ENCODE measurements around the gene MARCHF10. TPM values are rescaled to one million over a fixed set of nuclear protein-coding genes. Genes with fewer than 3 reads are reported as not detected.

Gene MARCHF10
- total RNA-seq, 1 experiment from 2014 or later: not detected

DNA sequence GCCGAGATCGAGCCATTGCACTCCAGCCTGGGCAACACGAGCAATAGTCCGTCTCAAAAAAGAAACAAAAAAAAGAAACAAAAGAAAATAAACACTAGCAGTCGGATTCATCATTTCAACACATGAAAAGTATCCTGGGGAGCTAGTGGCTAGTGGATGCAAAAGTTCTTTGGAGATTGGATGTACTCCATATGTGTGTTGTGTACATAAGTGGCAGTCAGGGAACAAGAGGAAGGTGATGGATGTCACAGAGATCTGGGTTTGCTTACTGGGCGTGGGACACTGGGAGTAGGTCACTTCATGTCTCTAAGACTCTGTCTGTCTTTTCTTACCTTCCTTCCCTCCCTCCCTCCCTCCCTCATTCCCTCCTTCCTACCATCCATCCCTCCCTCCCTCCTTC, 145.3 kb downstream of the MARCHF10 start (continued):
- TF ChIP-seq, protein P1, sequence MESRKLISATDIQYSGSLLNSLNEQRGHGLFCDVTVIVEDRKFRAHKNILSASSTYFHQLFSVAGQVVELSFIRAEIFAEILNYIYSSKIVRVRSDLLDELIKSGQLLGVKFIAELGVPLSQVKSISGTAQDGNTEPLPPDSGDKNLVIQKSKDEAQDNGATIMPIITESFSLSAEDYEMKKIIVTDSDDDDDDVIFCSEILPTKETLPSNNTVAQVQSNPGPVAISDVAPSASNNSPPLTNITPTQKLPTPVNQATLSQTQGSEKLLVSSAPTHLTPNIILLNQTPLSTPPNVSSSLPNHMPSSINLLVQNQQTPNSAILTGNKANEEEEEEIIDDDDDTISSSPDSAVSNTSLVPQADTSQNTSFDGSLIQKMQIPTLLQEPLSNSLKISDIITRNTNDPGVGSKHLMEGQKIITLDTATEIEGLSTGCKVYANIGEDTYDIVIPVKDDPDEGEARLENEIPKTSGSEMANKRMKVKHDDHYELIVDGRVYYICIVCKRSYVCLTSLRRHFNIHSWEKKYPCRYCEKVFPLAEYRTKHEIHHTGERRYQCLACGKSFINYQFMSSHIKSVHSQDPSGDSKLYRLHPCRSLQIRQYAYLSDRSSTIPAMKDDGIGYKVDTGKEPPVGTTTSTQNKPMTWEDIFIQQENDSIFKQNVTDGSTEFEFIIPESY (IDR thresholded peaks at IDR 0.05; ENCODE audit: extremely low read depth, insufficient replicate concordance, low read length): no peak
- TF ChIP-seq EZH2 (IDR thresholded peaks at IDR 0.05) (no peak), EZH2phosphoT487 (IDR thresholded peaks at IDR 0.05; ENCODE audit: borderline replicate concordance) (no peak), CBX3 (IDR thresholded peaks at IDR 0.05; ENCODE audit: low read depth) (no peak), RAD21 (IDR thresholded peaks at IDR 0.05; ENCODE audit: low read depth) (no peak), SP1 (IDR thresholded peaks at IDR 0.05; ENCODE audit: low read depth) (no peak)

DNA sequence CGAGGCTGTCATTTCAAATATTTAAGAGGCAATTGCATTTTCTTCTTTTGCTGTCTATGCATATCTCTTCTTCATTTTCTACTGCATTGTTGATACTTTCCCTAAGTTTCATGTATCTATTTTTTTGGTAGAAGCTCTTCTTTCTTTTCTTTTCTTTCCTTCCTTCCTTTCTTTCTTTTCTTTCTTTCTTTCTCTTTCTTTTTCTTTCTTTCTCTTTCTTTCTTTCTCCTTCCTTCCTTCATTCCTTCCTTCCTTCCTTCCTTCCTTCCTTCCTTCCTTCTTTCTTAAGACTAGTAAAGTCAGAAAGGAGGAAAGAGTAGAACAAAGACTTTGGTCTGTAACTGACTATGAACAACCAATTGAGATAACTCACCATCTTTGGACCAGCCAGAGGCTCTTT, 146.8 kb downstream of the MARCHF10 start:
- no peaks in the 10 kb centered on the region for H4K20me1 ChIP-seq (ENCODE audit: insufficient read depth)
- no peak for TF ChIP-seq ELF1 (IDR thresholded peaks at IDR 0.05; ENCODE audit: borderline replicate concordance, low read depth)
- no peak for TF ChIP-seq CEBPB (IDR thresholded peaks at IDR 0.05; ENCODE audit: low read depth)
- TF ChIP-seq, protein P2, sequence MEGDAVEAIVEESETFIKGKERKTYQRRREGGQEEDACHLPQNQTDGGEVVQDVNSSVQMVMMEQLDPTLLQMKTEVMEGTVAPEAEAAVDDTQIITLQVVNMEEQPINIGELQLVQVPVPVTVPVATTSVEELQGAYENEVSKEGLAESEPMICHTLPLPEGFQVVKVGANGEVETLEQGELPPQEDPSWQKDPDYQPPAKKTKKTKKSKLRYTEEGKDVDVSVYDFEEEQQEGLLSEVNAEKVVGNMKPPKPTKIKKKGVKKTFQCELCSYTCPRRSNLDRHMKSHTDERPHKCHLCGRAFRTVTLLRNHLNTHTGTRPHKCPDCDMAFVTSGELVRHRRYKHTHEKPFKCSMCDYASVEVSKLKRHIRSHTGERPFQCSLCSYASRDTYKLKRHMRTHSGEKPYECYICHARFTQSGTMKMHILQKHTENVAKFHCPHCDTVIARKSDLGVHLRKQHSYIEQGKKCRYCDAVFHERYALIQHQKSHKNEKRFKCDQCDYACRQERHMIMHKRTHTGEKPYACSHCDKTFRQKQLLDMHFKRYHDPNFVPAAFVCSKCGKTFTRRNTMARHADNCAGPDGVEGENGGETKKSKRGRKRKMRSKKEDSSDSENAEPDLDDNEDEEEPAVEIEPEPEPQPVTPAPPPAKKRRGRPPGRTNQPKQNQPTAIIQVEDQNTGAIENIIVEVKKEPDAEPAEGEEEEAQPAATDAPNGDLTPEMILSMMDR (IDR thresholded peaks at IDR 0.05 in 2 of 3, conservative IDR thresholded peaks at IDR 0.05 in 1 of 3; ENCODE audit: borderline replicate concordance in 1 of 3, insufficient read depth in 1 of 3, low read depth in 2 of 3, low read length in 2 of 3): no peak
- TF ChIP-seq POLR2A (IDR thresholded peaks at IDR 0.05; ENCODE audit: borderline replicate concordance, extremely low read depth, insufficient read depth, insufficient read length): no peak
- TF ChIP-seq, protein P3, sequence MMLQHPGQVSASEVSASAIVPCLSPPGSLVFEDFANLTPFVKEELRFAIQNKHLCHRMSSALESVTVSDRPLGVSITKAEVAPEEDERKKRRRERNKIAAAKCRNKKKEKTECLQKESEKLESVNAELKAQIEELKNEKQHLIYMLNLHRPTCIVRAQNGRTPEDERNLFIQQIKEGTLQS (IDR thresholded peaks at IDR 0.05): no peak
- TF ChIP-seq ZNF274 (IDR thresholded peaks at IDR 0.05; ENCODE audit: low read depth, low read length): no peak
- TF ChIP-seq, protein P4, sequence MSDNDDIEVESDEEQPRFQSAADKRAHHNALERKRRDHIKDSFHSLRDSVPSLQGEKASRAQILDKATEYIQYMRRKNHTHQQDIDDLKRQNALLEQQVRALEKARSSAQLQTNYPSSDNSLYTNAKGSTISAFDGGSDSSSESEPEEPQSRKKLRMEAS (IDR thresholded peaks at IDR 0.05): no peak
- TF ChIP-seq RAD21 (IDR thresholded peaks at IDR 0.05; ENCODE audit: low read depth): no peak
- TF ChIP-seq, protein P5, sequence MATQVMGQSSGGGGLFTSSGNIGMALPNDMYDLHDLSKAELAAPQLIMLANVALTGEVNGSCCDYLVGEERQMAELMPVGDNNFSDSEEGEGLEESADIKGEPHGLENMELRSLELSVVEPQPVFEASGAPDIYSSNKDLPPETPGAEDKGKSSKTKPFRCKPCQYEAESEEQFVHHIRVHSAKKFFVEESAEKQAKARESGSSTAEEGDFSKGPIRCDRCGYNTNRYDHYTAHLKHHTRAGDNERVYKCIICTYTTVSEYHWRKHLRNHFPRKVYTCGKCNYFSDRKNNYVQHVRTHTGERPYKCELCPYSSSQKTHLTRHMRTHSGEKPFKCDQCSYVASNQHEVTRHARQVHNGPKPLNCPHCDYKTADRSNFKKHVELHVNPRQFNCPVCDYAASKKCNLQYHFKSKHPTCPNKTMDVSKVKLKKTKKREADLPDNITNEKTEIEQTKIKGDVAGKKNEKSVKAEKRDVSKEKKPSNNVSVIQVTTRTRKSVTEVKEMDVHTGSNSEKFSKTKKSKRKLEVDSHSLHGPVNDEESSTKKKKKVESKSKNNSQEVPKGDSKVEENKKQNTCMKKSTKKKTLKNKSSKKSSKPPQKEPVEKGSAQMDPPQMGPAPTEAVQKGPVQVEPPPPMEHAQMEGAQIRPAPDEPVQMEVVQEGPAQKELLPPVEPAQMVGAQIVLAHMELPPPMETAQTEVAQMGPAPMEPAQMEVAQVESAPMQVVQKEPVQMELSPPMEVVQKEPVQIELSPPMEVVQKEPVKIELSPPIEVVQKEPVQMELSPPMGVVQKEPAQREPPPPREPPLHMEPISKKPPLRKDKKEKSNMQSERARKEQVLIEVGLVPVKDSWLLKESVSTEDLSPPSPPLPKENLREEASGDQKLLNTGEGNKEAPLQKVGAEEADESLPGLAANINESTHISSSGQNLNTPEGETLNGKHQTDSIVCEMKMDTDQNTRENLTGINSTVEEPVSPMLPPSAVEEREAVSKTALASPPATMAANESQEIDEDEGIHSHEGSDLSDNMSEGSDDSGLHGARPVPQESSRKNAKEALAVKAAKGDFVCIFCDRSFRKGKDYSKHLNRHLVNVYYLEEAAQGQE (IDR thresholded peaks at IDR 0.05; ENCODE audit: low read depth): no peak
- TF ChIP-seq SIN3A (IDR thresholded peaks at IDR 0.05; ENCODE audit: low read depth): no peak
- TF ChIP-seq SRF (IDR thresholded peaks at IDR 0.05; ENCODE audit: low read depth): no peak
- TF ChIP-seq, protein P1 (IDR thresholded peaks at IDR 0.05; ENCODE audit: extremely low read depth, insufficient replicate concordance, low read length): no peak
- no peak for TF ChIP-seq CBX3 (IDR thresholded peaks at IDR 0.05; ENCODE audit: low read depth)

More for the DNA sequence above, 146.8 kb downstream of the MARCHF10 start:
- Histone ChIP-seq H3K27me3 (ENCODE audit: insufficient read depth, low read length) (no peaks in the 10 kb centered on the region), H3K9me2 (ENCODE audit: insufficient read depth) (no peaks in the 10 kb centered on the region), H3K4me1 (ENCODE audit: control insufficient read depth in 1 of 2, insufficient read depth in 2 of 2, low read length in 2 of 2) (no peaks in the 10 kb centered on the region), H3K27ac (ENCODE audit: low read depth, low read length) (no peak overlapping the region), H3K4me3 (replicated peaks in 1 of 2; ENCODE audit: low read depth in 1 of 2, low read length in 2 of 2) (no peak overlapping the region), H3K9ac (ENCODE audit: low read length) (no peak overlapping the region), H3K4me2 (ENCODE audit: low read length) (no peak overlapping the region), H3K36me3 (ENCODE audit: control insufficient read depth in 1 of 2, insufficient read depth in 2 of 2, low read length in 2 of 2) (no peaks in the 10 kb centered on the region), H3K9me3 (ENCODE audit: control insufficient read depth in 1 of 2, insufficient read depth in 1 of 2, low read depth in 1 of 2, low read length in 2 of 2) (peaks cover 10 to 12% of the 10 kb centered on the region in 2 experiments; a peak in 3 of 4 replicates), H3K79me2 (ENCODE audit: insufficient read depth, low read length) (no peaks in the 10 kb centered on the region), H2AFZ (ENCODE audit: low read depth, low read length, poor library complexity, severe bottlenecking) (no peak overlapping the region)
- POLR2A ChIA-PET: no interaction called here
- intact Hi-C loops (cut with micrococcal nuclease): no loop called here
- ATAC-seq (no peak), DNase-seq (ENCODE audit: low read depth, low spot score) (no peak)
- no TSS peak for BruUV-seq (replicated peaks)
- RAD21 ChIA-PET (ENCODE audit: low non-redundant PET in 1 of 2, low total read pairs in 2 of 2, uncharacterized antibody in 2 of 2, unreplicated experiment in 2 of 2): no interaction called here
- CTCF ChIA-PET: no interaction called here
